GM21723 (cell line): Measurements from ENCODE around the gene KIF1A.
A peak's percentile ranks its signal among the peaks of the same experiment; 100 is the strongest.
"Not testable (repeated sequence)": the region's sequence is repeated elsewhere in the genome, so short reads cannot be mapped to it uniquely, and the experiment has no call there.

Experiments
- ATAC-seq: cut with Tn5 transposase; IDR thresholded peaks from one replicate; pipeline ENCODE4 v1.9.1; 2021; ENCODE audit warnings: mild to moderate bottlenecking, moderate library complexity; ENCODE audit not compliant: unreplicated experiment

The KIF1A gene

GRCh38 chr2:240848900-240849680 is 29.1 kb upstream of the KIF1A start:
- no peak for ATAC-seq

- no peak for ATAC-seq
Observed at GRCh38 chr2:240847817-240848216, 27.8 kb upstream of the KIF1A start.

GRCh38 chr2:240846873-240847595 is 27.0 kb upstream of the KIF1A start:
- no peak for ATAC-seq

GRCh38 chr2:240846309-240846708 is 26.3 kb upstream of the KIF1A start:
- not testable (repeated sequence) for ATAC-seq

GRCh38 chr2:240840435-240841060 is 20.5 kb upstream of the KIF1A start:
- ATAC-seq = no peak

- no peak for ATAC-seq
Observed at GRCh38 chr2:240839152-240840143, 19.4 kb upstream of the KIF1A start.

- no peak for ATAC-seq
Observed at GRCh38 chr2:240837621-240838020, 17.6 kb upstream of the KIF1A start.

- ATAC-seq = no peak
Observed at GRCh38 chr2:240836781-240837467, 16.9 kb upstream of the KIF1A start.

- no peak for ATAC-seq
Observed at GRCh38 chr2:240835528-240835927, 15.5 kb upstream of the KIF1A start.

GRCh38 chr2:240834377-240834975 is 14.5 kb upstream of the KIF1A start:
- ATAC-seq = no peak

GRCh38 chr2:240833724-240834285 is 13.8 kb upstream of the KIF1A start:
- ATAC-seq = no peak

- no peak for ATAC-seq
Observed at GRCh38 chr2:240832921-240833494, 13.0 kb upstream of the KIF1A start.

GRCh38 chr2:240832205-240832727 is 12.2 kb upstream of the KIF1A start:
- ATAC-seq = peak; percentile 82

- ATAC-seq = no peak
Observed at GRCh38 chr2:240831594-240832204, 11.7 kb upstream of the KIF1A start.

GRCh38 chr2:240825476-240825875 is 5.5 kb upstream of the KIF1A start:
- ATAC-seq = no peak

- ATAC-seq = no peak
Observed at GRCh38 chr2:240823449-240824336, 3.7 kb upstream of the KIF1A start.

- ATAC-seq = no peak
Observed at GRCh38 chr2:240822280-240822847, 2.3 kb upstream of the KIF1A start.
